ENCODE results near the gene BRD9. TPM values are rescaled to one million over a fixed set of nuclear protein-coding genes. Genes with fewer than 3 reads are reported as not detected.
A peak's percentile ranks its signal among the peaks of the same experiment; 100 is the strongest.
"Not testable (repeated sequence)": the region's sequence is repeated elsewhere in the genome, so short reads cannot be mapped to it uniquely, and the experiment has no call there.

BRD9 gene
- total and polyA plus RNA-seq, 5 experiments from 2014 or later: 10.4 to 79.4 (median 15.4) TPM

DNA sequence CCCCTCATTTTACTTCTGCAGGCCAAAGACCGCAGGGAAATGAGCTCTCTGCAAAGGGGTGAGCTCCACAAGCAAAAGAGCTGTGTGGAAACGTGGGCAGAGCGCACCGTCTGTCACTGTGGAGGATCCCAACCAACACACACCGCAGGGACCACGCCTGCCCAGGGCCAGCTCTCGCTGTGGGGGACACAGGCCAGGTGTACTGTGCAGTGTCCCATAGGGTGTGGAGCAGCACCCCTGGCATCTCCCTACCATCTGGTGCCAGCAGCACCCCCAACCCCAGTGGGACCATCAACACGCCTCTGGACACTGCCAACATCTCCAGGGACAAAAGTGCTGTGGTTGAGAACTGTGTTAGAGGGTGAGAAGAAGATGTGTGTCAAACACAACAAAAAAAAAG is 13.9 kb downstream of the BRD9 start:
- Mint-ChIP-seq H3K4me1 (peaks cover 18 to 22% (median 20%) of the 10 kb centered on the region in 4 donors), H3K9me3 (peaks cover 0 to 13% (median 2%) of the 10 kb centered on the region in 9 donors), H3K36me3 (peaks cover 18 to 76% (median 35%) of the 10 kb centered on the region in 3 donors)
- DNase-seq, H3K27ac Mint-ChIP-seq, POLR2A ChIA-PET, H3K4me3 Mint-ChIP-seq, H3K27me3 Mint-ChIP-seq, ATAC-seq: not testable (repeated sequence)

- peaks cover 0 to 12% (median 2%) of the 10 kb centered on the region in 9 donors for H3K9me3 Mint-ChIP-seq
- H3K4me1 Mint-ChIP-seq: peaks cover 15 to 21% (median 18%) of the 10 kb centered on the region in 4 donors
- H3K27me3 Mint-ChIP-seq: no peaks in the 10 kb centered on the region
- no peak overlapping the region for H3K27ac Mint-ChIP-seq
- POLR2A ChIA-PET: no interaction called here
- H3K4me3 Mint-ChIP-seq: no peak overlapping the region
- peaks cover 17 to 76% (median 31%) of the 10 kb centered on the region in 3 donors for H3K36me3 Mint-ChIP-seq
- DNase-seq (no peak), ATAC-seq (no peak)
Observed at GRCh38 chr5:878125-878524, 14.5 kb downstream of the BRD9 start.

- ATAC-seq (no peak), DNase-seq (no peak)
- peaks cover 2 to 6% (median 5%) of the 10 kb centered on the region in 4 donors for H3K4me1 Mint-ChIP-seq
- H3K4me3 Mint-ChIP-seq: no peak overlapping the region
- peak overlapping the region in 1 of 10 donors; percentile 39 for H3K27ac Mint-ChIP-seq
- H3K9me3 Mint-ChIP-seq: peaks cover 0 to 2% (median 0%) of the 10 kb centered on the region in 9 donors
- POLR2A ChIA-PET: no interaction called here
- no peaks in the 10 kb centered on the region for H3K27me3 Mint-ChIP-seq
- peaks cover 2 to 74% (median 21%) of the 10 kb centered on the region in 3 donors for H3K36me3 Mint-ChIP-seq
Observed at GRCh38 chr5:876398-877365, 15.9 kb downstream of the BRD9 start.

DNA sequence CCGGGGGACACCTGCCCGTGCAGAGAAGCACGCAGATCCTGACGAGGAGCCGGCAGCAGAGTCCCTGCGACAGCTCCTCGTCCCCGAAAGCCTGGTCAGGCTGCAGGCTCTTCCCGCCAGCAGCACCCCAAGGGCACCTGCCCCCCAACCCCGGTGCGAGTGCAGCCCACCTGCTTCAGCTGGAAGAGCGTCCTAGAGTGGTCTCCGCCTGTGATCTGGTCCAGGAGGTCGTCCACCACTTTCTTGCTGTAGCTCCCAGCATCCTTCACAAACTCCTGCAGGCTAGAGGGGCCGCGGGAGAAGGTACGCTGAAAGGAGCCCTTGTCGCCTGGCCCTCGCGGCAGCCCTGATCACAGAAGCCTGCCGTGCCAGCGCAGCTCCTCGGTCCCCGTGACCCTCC is 16.7 kb downstream of the BRD9 start:
- Mint-ChIP-seq H3K27ac (peak overlapping the region in 2 of 10 donors; percentile 63 to 74), H3K9me3 (no peaks in the 10 kb centered on the region), H3K36me3 (peaks cover 0 to 74% (median 18%) of the 10 kb centered on the region in 3 donors), H3K4me1 (peaks cover 0 to 4% (median under 1%) of the 10 kb centered on the region in 4 donors), H3K4me3 (no peak overlapping the region), H3K27me3 (no peaks in the 10 kb centered on the region)
- DNase-seq (no peak), ATAC-seq (no peak)
- POLR2A ChIA-PET: no interaction called here

DNA sequence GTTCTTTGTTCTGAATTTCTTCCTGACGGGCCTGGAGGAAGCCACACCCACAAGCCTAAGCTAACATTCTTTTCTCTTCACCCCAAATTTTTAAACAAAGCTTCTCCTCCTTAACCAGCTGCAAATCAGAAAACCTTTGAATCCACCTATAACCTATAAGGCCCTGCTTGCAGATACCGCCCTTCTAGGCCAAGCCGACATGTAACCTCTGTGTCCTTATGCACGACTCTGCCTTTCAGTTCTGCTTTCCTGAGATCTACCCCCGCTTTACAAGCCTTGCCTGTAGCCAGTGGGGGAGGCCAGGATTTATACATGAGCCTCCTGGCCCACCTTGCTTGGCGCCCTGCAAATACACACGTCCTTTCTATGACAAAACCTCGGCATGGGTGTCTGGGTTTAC is 19.3 kb downstream of the BRD9 start:
- no peaks in the 10 kb centered on the region for H3K27me3 Mint-ChIP-seq
- peaks cover 9 to 95% (median 28%) of the 10 kb centered on the region in 3 donors for H3K36me3 Mint-ChIP-seq
- H3K4me1 Mint-ChIP-seq: peaks cover 0 to 7% (median under 1%) of the 10 kb centered on the region in 4 donors
- peak overlapping the region in 1 of 10 donors; percentile 28 for H3K27ac Mint-ChIP-seq
- ATAC-seq (no peak), DNase-seq (no peak)
- H3K9me3 Mint-ChIP-seq: no peaks in the 10 kb centered on the region
- peak overlapping the region in 1 of 10 donors; percentile 38 for H3K4me3 Mint-ChIP-seq
- POLR2A ChIA-PET: no interaction called here

GRCh38 chr5:872301-872700 is 20.3 kb downstream of the BRD9 start:
- Mint-ChIP-seq H3K27me3 (no peaks in the 10 kb centered on the region), H3K4me3 (no peak overlapping the region), H3K27ac (no peak overlapping the region), H3K9me3 (no peaks in the 10 kb centered on the region), H3K36me3 (peaks cover 9 to 95% (median 31%) of the 10 kb centered on the region in 3 donors), H3K4me1 (peaks cover 0 to 7% (median under 1%) of the 10 kb centered on the region in 4 donors)
- POLR2A ChIA-PET: no interaction called here
- DNase-seq: no peak
- ATAC-seq: no peak

DNA sequence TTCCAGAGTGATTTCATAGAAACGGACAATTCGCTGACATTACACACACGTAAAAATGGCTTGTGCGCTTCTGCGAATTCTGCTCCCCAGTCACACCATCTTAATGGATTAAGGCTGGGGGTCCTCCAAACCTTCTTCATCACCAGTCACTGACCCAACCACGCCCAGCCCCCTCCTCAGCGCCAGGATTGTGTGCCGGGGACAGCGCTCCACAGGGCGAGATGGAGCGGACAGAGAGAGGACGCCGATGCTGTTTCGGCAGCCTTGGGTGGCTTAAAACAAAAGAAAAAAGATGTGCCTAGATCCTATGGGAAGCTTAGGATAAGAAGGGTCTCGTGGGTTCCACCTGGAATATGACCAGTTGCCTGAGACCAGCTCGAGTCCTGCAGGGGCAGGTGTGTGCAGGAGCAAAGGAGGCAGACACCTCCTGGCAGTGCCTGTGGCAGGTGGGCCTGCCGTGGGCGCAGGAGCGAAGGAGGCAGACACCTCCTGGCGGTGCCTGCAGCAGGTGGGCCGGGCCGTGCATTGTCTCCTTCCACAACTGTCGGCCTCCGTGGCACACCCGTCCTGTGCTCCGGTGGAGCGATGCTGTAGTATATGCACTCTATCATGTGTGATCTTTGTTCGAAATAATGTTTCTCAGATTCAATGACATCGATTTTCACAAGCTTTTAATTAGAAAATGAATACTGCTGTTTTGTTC is 20.9 kb downstream of the BRD9 start:
- DNase-seq: no peak
- POLR2A ChIA-PET: no interaction called here
- no peak for ATAC-seq
- H3K36me3 Mint-ChIP-seq: peaks cover 9 to 94% (median 29%) of the 10 kb centered on the region in 3 donors
- no peaks in the 10 kb centered on the region for H3K9me3 Mint-ChIP-seq
- H3K4me3 Mint-ChIP-seq: no peak overlapping the region
- H3K4me1 Mint-ChIP-seq: peaks cover 0 to 7% (median under 1%) of the 10 kb centered on the region in 4 donors
- H3K27ac Mint-ChIP-seq: no peak overlapping the region
- H3K27me3 Mint-ChIP-seq: no peaks in the 10 kb centered on the region

GRCh38 chr5:870956-871355 is 21.6 kb downstream of the BRD9 start:
- DNase-seq (no peak), ATAC-seq (no peak)
- POLR2A ChIA-PET: no interaction called here
- H3K4me3 Mint-ChIP-seq: no peak overlapping the region
- H3K4me1 Mint-ChIP-seq: peaks cover 0 to 7% (median under 1%) of the 10 kb centered on the region in 4 donors
- H3K36me3 Mint-ChIP-seq: peaks cover 9 to 95% (median 35%) of the 10 kb centered on the region in 3 donors
- H3K27me3 Mint-ChIP-seq: no peaks in the 10 kb centered on the region
- no peaks in the 10 kb centered on the region for H3K9me3 Mint-ChIP-seq
- no peak overlapping the region for H3K27ac Mint-ChIP-seq

GRCh38 chr5:868428-869135 is 24.0 kb downstream of the BRD9 start:
- H3K36me3 Mint-ChIP-seq: peaks cover 9 to 89% (median 35%) of the 10 kb centered on the region in 3 donors

DNA sequence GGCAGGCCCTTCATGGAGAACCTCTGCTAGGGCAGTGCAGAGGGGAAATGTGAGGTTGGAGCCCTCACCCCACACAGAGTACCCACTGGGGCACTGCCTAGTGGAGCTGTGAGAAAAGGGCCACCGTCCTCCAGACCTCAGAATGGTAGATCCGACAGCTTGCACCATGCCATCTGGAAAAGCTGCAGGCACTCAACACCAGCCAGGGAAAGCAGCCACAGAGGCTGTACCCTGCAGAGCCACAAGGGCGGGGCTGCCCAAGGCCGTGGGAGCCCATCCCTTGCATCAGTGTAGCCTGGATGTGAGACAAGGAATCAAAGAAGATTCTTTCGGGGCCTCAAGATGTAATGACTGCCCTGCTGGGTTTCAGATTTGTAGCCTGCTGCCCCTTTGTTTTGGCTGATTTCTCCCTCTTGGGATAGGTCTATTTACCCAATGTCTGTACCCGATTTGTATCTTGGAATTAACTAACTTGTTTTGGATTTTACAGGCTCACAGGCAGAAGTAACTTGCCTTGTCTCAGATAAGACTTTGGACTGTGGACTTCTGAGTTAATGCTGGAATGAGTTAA is 25.2 kb downstream of the BRD9 start:
- no peaks in the 10 kb centered on the region for H3K9me3 Mint-ChIP-seq
- DNase-seq (no peak), ATAC-seq (no peak)
- no peak overlapping the region for H3K4me3 Mint-ChIP-seq
- H3K27ac Mint-ChIP-seq: no peak overlapping the region
- peaks cover 0 to 6% (median 0%) of the 10 kb centered on the region in 4 donors for H3K4me1 Mint-ChIP-seq
- no peaks in the 10 kb centered on the region for H3K27me3 Mint-ChIP-seq
- peaks cover 9 to 89% (median 31%) of the 10 kb centered on the region in 3 donors for H3K36me3 Mint-ChIP-seq
- POLR2A ChIA-PET: no interaction called here

More at GRCh38 chr5:868428-869135, 24.0 kb downstream of the BRD9 start:
- no peaks in the 10 kb centered on the region for H3K27me3 Mint-ChIP-seq
- POLR2A ChIA-PET: no interaction called here
- ATAC-seq (no peak), DNase-seq (no peak)
- no peak overlapping the region for H3K4me3 Mint-ChIP-seq
- no peak overlapping the region for H3K27ac Mint-ChIP-seq
- H3K4me1 Mint-ChIP-seq: peaks cover 0 to 9% (median 0%) of the 10 kb centered on the region in 4 donors
- no peaks in the 10 kb centered on the region for H3K9me3 Mint-ChIP-seq

- ATAC-seq: no peak
- H3K4me3 Mint-ChIP-seq: no peak overlapping the region
- POLR2A ChIA-PET: no interaction called here
Observed at GRCh38 chr5:865771-866170, 26.8 kb downstream of the BRD9 start.

GRCh38 chr5:865168-865521 is 27.5 kb downstream of the BRD9 start:
- Mint-ChIP-seq H3K36me3 (peaks cover 9 to 71% (median 20%) of the 10 kb centered on the region in 3 donors), H3K27me3 (no peaks in the 10 kb centered on the region), H3K4me3 (no peak overlapping the region), H3K9me3 (no peaks in the 10 kb centered on the region), H3K27ac (no peak overlapping the region), H3K4me1 (peaks cover 0 to 9% (median under 1%) of the 10 kb centered on the region in 4 donors)
- DNase-seq (no peak), ATAC-seq (no peak)
- POLR2A ChIA-PET: no interaction called here

More at GRCh38 chr5:865771-866170, 26.8 kb downstream of the BRD9 start:
- H3K36me3 Mint-ChIP-seq: peaks cover 9 to 77% (median 26%) of the 10 kb centered on the region in 3 donors
- peaks cover 0 to 8% (median under 1%) of the 10 kb centered on the region in 4 donors for H3K4me1 Mint-ChIP-seq
- H3K9me3 Mint-ChIP-seq: no peaks in the 10 kb centered on the region
- DNase-seq: no peak
- no peak overlapping the region for H3K27ac Mint-ChIP-seq
- H3K27me3 Mint-ChIP-seq: no peaks in the 10 kb centered on the region
